ENCODE measurements around the gene KPNA1. TPM values are rescaled to one million over a fixed set of nuclear protein-coding genes. Genes with fewer than 3 reads are reported as not detected.

KPNA1 gene
- polyA plus RNA-seq, 1 experiment = 27.8 TPM

- no peak for TF ChIP-seq CTCF (IDR thresholded peaks at IDR 0.05; ENCODE audit: insufficient read depth, low read depth, low read length)
- ChIA-PET CTCF (interaction anchor here (0.6 kb wide), 1 partner anchor 268 kb away, joined by 3 read pairs; no protein-coding TSS in a partner anchor), POLR2A (no interaction called here)
- Histone ChIP-seq H3K4me3 (ENCODE audit: low read depth, low read length) (no peak overlapping the region), H3K36me3 (ENCODE audit: control insufficient read depth, insufficient read depth, low read length) (peaks cover 1% of the 10 kb centered on the region), H3K27me3 (ENCODE audit: control insufficient read depth, insufficient read depth, low read length) (no peaks in the 10 kb centered on the region)
- DNase-seq (ENCODE audit: low read depth) = no peak
Observed at GRCh38 chr3:122421101-122421500, 93.6 kb downstream of the KPNA1 start.

- no peak for DNase-seq (ENCODE audit: low read depth)
- ChIA-PET POLR2A (no interaction called here), CTCF (no interaction called here)
Observed at GRCh38 chr3:122416966-122417365, 97.8 kb downstream of the KPNA1 start.

GRCh38 chr3:122415762-122416654, 98.7 kb downstream of the KPNA1 start, which contains the start of gene WDR5B:
Gene WDR5B, minus strand, starts transcription at chr3:122416062. Its CDS starts 534 bp downstream, at chr3:122415528.
- POLR2A ChIA-PET = interaction anchor here (0.7 kb wide), 1 partner anchor 18 kb away, joined by 6 read pairs; no protein-coding TSS in a partner anchor
- Histone ChIP-seq H3K27me3 (ENCODE audit: control insufficient read depth, insufficient read depth, low read length) (no peaks in the 10 kb centered on the region), H3K36me3 (ENCODE audit: control insufficient read depth, insufficient read depth, low read length) (no peaks in the 10 kb centered on the region; the same call in 1 of the 2 replicates), H3K4me3 (ENCODE audit: low read depth, low read length) (peak within 1 kb of the TSS; percentile 77)
- DNase-seq (ENCODE audit: low read depth) = peak; percentile 87
- no peak for TF ChIP-seq CTCF (IDR thresholded peaks at IDR 0.05; ENCODE audit: insufficient read depth, low read depth, low read length)
- CTCF ChIA-PET = interaction anchor here (0.7 kb wide), 2 partner anchors 23 to 99 kb away, joined by 3 read pairs; no protein-coding TSS in a partner anchor

More at GRCh38 chr3:122416966-122417365, 97.8 kb downstream of the KPNA1 start:
- Histone ChIP-seq H3K27me3 (ENCODE audit: control insufficient read depth, insufficient read depth, low read length) (no peaks in the 10 kb centered on the region), H3K4me3 (ENCODE audit: low read depth, low read length) (peak overlapping the region; percentile 77), H3K36me3 (ENCODE audit: control insufficient read depth, insufficient read depth, low read length) (no peaks in the 10 kb centered on the region)
- no peak for TF ChIP-seq CTCF (IDR thresholded peaks at IDR 0.05; ENCODE audit: insufficient read depth, low read depth, low read length)

GRCh38 chr3:122415104-122415744, 99.5 kb downstream of the KPNA1 start:
- ChIA-PET POLR2A (no interaction called here), CTCF (interaction anchor here (1.3 to 1.4 kb wide), 2 partner anchors 10 to 22 kb away, joined by 5 to 8 read pairs; no protein-coding TSS in a partner anchor)
- no peak for TF ChIP-seq CTCF (IDR thresholded peaks at IDR 0.05; ENCODE audit: insufficient read depth, low read depth, low read length)
- Histone ChIP-seq H3K27me3 (ENCODE audit: control insufficient read depth, insufficient read depth, low read length) (no peaks in the 10 kb centered on the region), H3K36me3 (ENCODE audit: control insufficient read depth, insufficient read depth, low read length) (no peaks in the 10 kb centered on the region; the same call in 1 of the 2 replicates), H3K4me3 (ENCODE audit: low read depth, low read length) (peak overlapping the region; percentile 77)
- DNase-seq (ENCODE audit: low read depth) = no peak

- no peak for TF ChIP-seq CTCF (IDR thresholded peaks at IDR 0.05; ENCODE audit: insufficient read depth, low read depth, low read length)
- ChIA-PET POLR2A (no interaction called here), CTCF (interaction anchor here (1.3 to 1.4 kb wide), 2 partner anchors 9 to 21 kb away, joined by 5 to 8 read pairs; no protein-coding TSS in a partner anchor)
- DNase-seq (ENCODE audit: low read depth) = no peak
- Histone ChIP-seq H3K36me3 (ENCODE audit: control insufficient read depth, insufficient read depth, low read length) (no peaks in the 10 kb centered on the region; the same call in 1 of the 2 replicates), H3K4me3 (ENCODE audit: low read depth, low read length) (no peak overlapping the region), H3K27me3 (ENCODE audit: control insufficient read depth, insufficient read depth, low read length) (no peaks in the 10 kb centered on the region)
Observed at GRCh38 chr3:122414391-122414790, 100.3 kb downstream of the KPNA1 start.
